Uterus (tissue), 2 donors: ENCODE data around the gene TMEM238L.

Experiments
- CTCF ChIP-seq, 4 experiments: fragments of 200-600 bp in 2 of 4; fragments of 450-650 bp in 2 of 4; sonication (generic) in 2 of 4; IDR thresholded peaks; one replicate each; pipeline ENCODE4 v1.5.1; 2016 to 2019; ENCODE audit warnings: antibody characterized with exemption in 4 of 4, mild to moderate bottlenecking in 2 of 4, moderate library complexity in 1 of 4
- POLR2A ChIP-seq, 2 donors: fragments of 450-650 bp; IDR thresholded peaks; one replicate each; pipeline ENCODE4 v1.6.1; 2016; ENCODE audit warnings: antibody characterized with exemption in 2 of 2, mild to moderate bottlenecking in 1 of 2, moderate library complexity in 1 of 2

GRCh38 chr17:10809605-10810004 lies 5.7 kb upstream of the TMEM238L start:
- TF ChIP-seq CTCF (IDR thresholded peaks at IDR 0.05) (no peak), POLR2A (IDR thresholded peaks at IDR 0.05) (no peak)
